Measurements from ENCODE around the gene C8A. TPM values are rescaled to one million over a fixed set of nuclear protein-coding genes. Genes with fewer than 3 reads are reported as not detected.

C8A gene
- total RNA-seq, 1 donor, result not detected

DNA sequence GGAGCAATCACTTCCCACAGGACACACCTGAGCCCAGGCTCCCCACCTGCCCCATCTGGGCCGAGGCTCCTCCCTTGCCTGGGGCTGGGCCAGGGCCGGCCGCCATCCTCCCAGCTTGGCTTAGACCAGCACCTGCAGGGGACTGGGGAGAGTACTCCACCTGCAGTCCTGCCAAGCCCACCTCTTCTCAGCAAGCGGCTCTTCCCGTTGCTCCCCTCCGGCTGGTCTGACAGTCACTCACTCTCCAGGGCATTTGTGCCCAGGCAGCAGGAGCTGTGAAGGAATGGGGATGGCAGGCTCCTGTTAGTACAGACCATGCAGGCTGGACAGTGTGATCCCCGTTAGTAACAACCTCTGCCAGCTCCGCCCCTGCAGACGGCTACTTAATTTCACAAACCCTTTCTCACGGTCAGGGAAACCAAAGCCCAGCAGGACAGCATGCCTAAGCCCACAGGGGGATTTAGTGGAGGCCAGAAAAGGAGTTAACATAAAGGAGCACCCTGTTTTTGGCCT, 35.2 kb upstream of the C8A start, which contains the start of gene FYB2:
TSS of gene FYB2 (minus strand) at position 18 of the 513 bp plus-strand sequence. CDS start 114 bp downstream, outside the sequence.
- peak within 1 kb of the TSS; percentile 26 for H2AFZ ChIP-seq (ENCODE audit: low read length)
- no peaks in the 10 kb centered on the region for H3K36me3 ChIP-seq (ENCODE audit: insufficient read depth, low read length)
- no peaks in the 10 kb centered on the region for H3K9me3 ChIP-seq (ENCODE audit: low read depth, low read length)
- no peak for DNase-seq (ENCODE audit: insufficient read length, low spot score, missing footprints)
- H3K4me3 ChIP-seq (ENCODE audit: insufficient read depth, low read length), result no peak within 1 kb of the TSS
- TF ChIP-seq, protein P1, sequence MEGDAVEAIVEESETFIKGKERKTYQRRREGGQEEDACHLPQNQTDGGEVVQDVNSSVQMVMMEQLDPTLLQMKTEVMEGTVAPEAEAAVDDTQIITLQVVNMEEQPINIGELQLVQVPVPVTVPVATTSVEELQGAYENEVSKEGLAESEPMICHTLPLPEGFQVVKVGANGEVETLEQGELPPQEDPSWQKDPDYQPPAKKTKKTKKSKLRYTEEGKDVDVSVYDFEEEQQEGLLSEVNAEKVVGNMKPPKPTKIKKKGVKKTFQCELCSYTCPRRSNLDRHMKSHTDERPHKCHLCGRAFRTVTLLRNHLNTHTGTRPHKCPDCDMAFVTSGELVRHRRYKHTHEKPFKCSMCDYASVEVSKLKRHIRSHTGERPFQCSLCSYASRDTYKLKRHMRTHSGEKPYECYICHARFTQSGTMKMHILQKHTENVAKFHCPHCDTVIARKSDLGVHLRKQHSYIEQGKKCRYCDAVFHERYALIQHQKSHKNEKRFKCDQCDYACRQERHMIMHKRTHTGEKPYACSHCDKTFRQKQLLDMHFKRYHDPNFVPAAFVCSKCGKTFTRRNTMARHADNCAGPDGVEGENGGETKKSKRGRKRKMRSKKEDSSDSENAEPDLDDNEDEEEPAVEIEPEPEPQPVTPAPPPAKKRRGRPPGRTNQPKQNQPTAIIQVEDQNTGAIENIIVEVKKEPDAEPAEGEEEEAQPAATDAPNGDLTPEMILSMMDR (IDR thresholded peaks at IDR 0.05; ENCODE audit: extremely low read depth, low read depth, low read length), result no peak
- H3K4me1 ChIP-seq (ENCODE audit: insufficient read depth, low read length), result peaks cover 17% of the 10 kb centered on the region
- peaks cover 6% of the 10 kb centered on the region for H3K27me3 ChIP-seq (ENCODE audit: insufficient read depth, low read length)
- no peaks in the 10 kb centered on the region for H4K20me1 ChIP-seq (ENCODE audit: insufficient read depth, low read length)
- H3K27ac ChIP-seq (ENCODE audit: low read depth, low read length), result no peak within 1 kb of the TSS
- H3K79me2 ChIP-seq (ENCODE audit: insufficient read depth, low read length), result no peaks in the 10 kb centered on the region
- peak within 1 kb of the TSS; percentile 25 for H3K4me2 ChIP-seq (ENCODE audit: insufficient read depth, low read length)

DNA sequence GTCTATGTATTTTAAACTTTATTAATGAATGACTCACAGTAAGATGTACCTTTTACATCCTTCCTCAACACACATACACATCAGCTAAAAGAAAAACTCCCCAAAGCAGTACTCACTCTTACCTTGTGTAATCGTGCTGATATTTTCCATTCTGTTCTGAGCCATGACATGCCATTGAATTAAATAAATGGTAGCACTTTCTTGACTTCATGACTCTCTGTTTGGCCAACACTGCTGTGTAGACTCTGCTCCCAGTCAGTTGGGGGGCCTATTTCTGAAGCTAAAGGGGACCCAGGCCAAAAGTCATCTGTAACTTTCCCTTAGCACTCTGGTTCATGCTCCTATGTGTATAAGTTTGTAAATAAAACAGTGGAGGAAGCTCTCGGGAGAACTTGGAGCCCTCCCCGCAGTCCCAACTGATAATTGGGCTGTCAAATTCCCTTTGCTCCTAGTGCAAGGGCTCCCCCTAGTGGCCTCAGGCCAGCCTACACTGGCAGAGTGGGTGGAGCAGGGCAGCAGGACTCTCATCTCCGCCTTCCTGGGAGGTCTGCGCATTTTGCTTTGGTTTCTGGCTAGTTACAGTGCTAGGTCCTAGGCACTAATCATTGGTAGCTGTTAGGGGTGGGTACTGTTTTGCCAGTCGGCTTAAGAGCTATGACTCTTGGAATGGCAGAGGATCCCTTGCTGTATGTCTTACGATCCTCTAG, 33.7 kb upstream of the C8A start:
- Histone ChIP-seq H3K36me3 (ENCODE audit: insufficient read depth, low read length) (no peaks in the 10 kb centered on the region), H3K4me3 (ENCODE audit: insufficient read depth, low read length) (no peak overlapping the region), H3K4me2 (ENCODE audit: insufficient read depth, low read length) (peak overlapping the region; percentile 58), H2AFZ (ENCODE audit: low read length) (peak overlapping the region; percentile 52), H3K4me1 (ENCODE audit: insufficient read depth, low read length) (peaks cover 15% of the 10 kb centered on the region), H3K27ac (ENCODE audit: low read depth, low read length) (no peak overlapping the region), H4K20me1 (ENCODE audit: insufficient read depth, low read length) (no peaks in the 10 kb centered on the region), H3K79me2 (ENCODE audit: insufficient read depth, low read length) (no peaks in the 10 kb centered on the region), H3K27me3 (ENCODE audit: insufficient read depth, low read length) (peaks cover 6% of the 10 kb centered on the region), H3K9me3 (ENCODE audit: low read depth, low read length) (no peaks in the 10 kb centered on the region)
- TF ChIP-seq, protein P1 (IDR thresholded peaks at IDR 0.05; ENCODE audit: extremely low read depth, low read depth, low read length), result peak; percentile 99
- peak; percentile 92 for DNase-seq (ENCODE audit: insufficient read length, low spot score, missing footprints)

DNA sequence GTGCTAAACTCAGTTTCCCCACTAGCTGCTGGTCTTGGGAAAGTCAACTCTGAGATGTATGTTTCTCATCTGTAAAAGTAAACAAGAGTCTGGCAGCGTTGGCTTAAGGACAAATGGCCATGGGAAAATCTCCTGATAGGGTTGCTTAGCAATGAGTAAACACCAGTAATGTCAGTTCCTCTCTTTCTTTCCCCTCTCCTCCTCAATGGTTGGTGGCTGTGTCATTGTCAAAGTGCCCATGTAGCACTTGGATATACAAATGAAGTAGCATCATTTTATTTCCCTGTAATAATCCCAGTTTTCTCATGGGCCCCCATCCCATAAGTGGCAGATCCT, 33.2 kb upstream of the C8A start:
- no peak for DNase-seq (ENCODE audit: insufficient read length, low spot score, missing footprints)

DNA sequence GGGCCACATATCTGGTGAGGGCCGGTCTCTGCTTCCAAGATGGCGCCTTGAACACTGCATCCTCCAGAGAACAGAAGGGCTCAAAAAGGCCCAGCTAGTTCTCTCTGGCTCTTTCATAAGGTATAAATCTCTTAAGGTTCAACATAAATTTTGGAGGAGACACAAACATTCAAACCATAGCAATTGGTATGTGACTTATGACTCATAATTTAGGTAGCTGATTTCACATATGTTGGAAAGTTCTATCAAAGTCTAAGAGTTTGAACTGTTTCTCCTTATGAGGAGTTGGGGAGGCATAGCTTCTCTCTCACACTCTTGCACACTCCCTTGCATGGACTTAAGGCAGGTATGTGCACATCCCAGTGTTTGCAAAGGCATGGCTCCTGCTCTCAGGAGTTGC, 30.3 kb upstream of the C8A start:
- peaks cover 6% of the 10 kb centered on the region for H3K27me3 ChIP-seq (ENCODE audit: insufficient read depth, low read length)
- H3K4me2 ChIP-seq (ENCODE audit: insufficient read depth, low read length), result no peak overlapping the region
- H3K9me3 ChIP-seq (ENCODE audit: low read depth, low read length), result no peaks in the 10 kb centered on the region
- TF ChIP-seq, protein P1 (IDR thresholded peaks at IDR 0.05; ENCODE audit: extremely low read depth, low read depth, low read length), result no peak
- H3K36me3 ChIP-seq (ENCODE audit: insufficient read depth, low read length), result no peaks in the 10 kb centered on the region
- peaks cover 4% of the 10 kb centered on the region for H3K4me1 ChIP-seq (ENCODE audit: insufficient read depth, low read length)
- H3K79me2 ChIP-seq (ENCODE audit: insufficient read depth, low read length), result no peaks in the 10 kb centered on the region
- H3K4me3 ChIP-seq (ENCODE audit: insufficient read depth, low read length), result no peak overlapping the region
- no peaks in the 10 kb centered on the region for H4K20me1 ChIP-seq (ENCODE audit: insufficient read depth, low read length)
- H3K27ac ChIP-seq (ENCODE audit: low read depth, low read length), result no peak overlapping the region
- H2AFZ ChIP-seq (ENCODE audit: low read length), result no peak overlapping the region
- no peak for DNase-seq (ENCODE audit: insufficient read length, low spot score, missing footprints)

More for the DNA sequence above, 33.2 kb upstream of the C8A start:
- peaks cover 15% of the 10 kb centered on the region for H3K4me1 ChIP-seq (ENCODE audit: insufficient read depth, low read length)
- peak overlapping the region; percentile 58 for H3K4me2 ChIP-seq (ENCODE audit: insufficient read depth, low read length)
- peaks cover 6% of the 10 kb centered on the region for H3K27me3 ChIP-seq (ENCODE audit: insufficient read depth, low read length)
- no peaks in the 10 kb centered on the region for H3K36me3 ChIP-seq (ENCODE audit: insufficient read depth, low read length)
- TF ChIP-seq, protein P1 (IDR thresholded peaks at IDR 0.05; ENCODE audit: extremely low read depth, low read depth, low read length), result no peak
- no peak overlapping the region for H2AFZ ChIP-seq (ENCODE audit: low read length)
- no peaks in the 10 kb centered on the region for H3K79me2 ChIP-seq (ENCODE audit: insufficient read depth, low read length)
- no peak overlapping the region for H3K4me3 ChIP-seq (ENCODE audit: insufficient read depth, low read length)
- H4K20me1 ChIP-seq (ENCODE audit: insufficient read depth, low read length), result no peaks in the 10 kb centered on the region
- no peaks in the 10 kb centered on the region for H3K9me3 ChIP-seq (ENCODE audit: low read depth, low read length)
- H3K27ac ChIP-seq (ENCODE audit: low read depth, low read length), result no peak overlapping the region
